GM21723 (cell line): ENCODE results near the gene RAB11FIP4.

Experiments
- ATAC-seq: cut with Tn5 transposase; IDR thresholded peaks from one replicate; pipeline ENCODE4 v1.9.1; 2021; ENCODE audit warnings: mild to moderate bottlenecking, moderate library complexity; ENCODE audit not compliant: unreplicated experiment

The RAB11FIP4 gene

GRCh38 chr17:31405890-31406371 lies 14.5 kb downstream of the RAB11FIP4 start:
- no peak for ATAC-seq

- ATAC-seq = no peak
These were observed 17.1 kb downstream of the RAB11FIP4 start for GRCh38 chr17:31408586-31408985.

- ATAC-seq = no peak
These were observed 20.3 kb downstream of the RAB11FIP4 start for GRCh38 chr17:31411707-31412285.

GRCh38 chr17:31412511-31412910 lies 21.0 kb downstream of the RAB11FIP4 start:
- ATAC-seq = no peak

DNA sequence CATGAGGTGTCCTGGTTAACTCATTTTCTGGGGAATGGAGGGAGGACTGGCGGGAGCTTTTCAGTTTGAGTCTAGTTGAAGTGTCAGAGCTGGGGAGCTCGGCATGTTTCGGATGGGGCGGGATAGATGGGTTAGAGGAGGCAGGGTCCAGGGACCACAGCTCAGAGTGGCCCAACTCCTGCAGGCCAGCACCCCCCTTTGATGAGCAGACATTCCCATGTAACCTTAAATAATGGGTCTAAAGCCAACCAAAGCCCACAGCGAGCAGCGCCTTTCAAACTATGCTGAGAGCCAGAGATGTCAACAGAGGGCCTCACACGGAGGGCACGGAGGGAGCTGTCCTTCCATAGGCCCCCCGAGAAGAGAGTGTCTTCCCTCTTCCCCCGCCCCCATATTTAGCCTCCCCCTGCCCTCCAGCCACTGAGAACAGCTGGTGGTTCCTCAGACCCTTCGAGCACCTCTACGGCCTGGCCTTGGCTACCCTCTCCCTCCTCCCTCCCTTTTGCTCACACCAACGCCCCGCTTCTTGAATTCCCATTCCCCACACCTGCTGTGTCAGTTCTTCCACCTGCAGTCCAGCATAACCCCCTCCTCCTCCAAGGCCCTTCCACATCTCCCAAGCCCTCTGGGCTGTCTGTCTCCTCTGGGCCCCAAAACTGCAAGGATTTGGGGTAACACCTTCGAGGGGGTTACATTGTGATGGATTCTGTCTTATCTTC lies 21.8 kb downstream of the RAB11FIP4 start:
- no peak for ATAC-seq

- ATAC-seq = no peak
These were observed 22.5 kb downstream of the RAB11FIP4 start for GRCh38 chr17:31413874-31414549.

DNA sequence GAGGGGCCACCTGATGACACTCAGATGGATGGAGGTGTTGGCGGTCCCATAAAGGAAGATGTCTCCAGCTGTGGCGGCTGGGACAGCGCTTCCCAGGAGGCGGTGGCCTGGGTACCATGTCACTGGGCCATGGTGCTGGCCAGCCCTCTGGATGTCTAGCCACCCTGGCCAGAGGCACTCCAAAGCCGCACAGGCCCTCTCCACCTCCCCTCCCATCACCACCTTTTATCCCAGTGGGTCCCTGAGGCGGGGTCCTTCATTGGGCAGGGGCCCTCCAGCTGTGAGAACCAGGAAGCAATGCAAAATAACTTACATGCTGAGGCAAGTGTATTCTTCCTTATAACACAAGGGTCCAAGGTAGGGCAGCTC lies 23.1 kb downstream of the RAB11FIP4 start:
- ATAC-seq = no peak

GRCh38 chr17:31415004-31415454 lies 23.6 kb downstream of the RAB11FIP4 start:
- ATAC-seq = no peak

DNA sequence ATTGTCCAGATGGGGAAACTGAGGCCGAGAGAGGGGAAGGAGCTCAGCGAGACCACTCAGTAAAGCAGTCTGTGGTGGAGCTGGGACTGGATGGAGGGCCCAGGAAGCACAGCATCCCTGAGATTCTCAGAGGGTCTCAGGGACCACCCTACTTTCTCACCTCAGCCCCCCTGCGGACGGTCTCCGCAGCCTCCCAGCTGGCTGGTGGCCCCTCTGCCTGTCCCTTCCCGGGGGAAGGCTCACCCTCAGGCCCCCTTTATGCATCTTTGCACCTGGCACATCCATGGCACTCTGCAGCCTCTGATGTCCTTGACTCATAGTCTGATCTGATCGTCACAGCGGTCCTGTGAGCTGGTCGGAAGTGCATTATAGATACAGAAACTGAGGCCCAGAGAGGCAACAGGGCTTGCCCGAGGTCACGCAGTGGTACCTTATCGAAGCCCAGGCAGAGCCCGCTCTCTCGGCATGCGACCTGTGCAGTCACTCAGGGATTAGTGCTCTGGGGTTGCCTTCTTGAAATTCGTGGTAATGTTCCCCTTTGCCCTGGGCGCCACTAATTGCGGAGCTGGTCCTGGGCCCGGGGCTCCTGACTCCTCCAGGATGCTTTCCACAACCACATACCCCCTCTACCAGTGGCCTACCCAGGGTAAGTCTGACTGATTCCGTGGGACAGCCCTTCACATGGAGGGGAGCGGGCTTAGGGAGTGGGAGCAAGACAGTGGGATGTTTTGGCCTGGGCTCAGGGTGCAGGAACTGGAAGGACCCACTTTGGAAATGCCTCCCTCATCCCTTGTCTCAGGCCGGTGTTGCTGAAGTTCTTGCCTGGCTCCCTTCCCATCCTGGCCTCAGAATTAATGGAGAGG lies 24.4 kb downstream of the RAB11FIP4 start:
- ATAC-seq = no peak

DNA sequence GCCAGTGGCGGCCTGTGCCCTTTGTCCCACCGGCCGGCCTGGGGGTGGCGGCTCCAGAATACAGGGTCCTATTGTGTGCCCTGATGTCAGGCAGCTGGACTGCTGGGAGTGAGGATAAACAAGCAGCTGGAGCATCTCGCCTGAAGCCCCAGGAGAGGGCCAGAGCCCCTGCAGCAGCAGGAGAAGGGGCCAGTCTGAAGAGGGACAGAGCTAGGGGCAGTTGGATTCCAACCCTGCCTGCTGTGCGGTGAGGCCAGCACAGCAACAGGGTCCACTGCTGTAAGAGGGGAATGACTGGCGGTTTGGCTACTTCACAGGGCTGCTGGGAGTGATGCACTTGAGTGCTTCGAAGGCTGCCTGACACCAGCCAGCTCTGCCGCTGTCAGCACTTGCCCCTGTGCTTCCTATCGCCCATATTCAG lies 25.0 kb downstream of the RAB11FIP4 start:
- no peak for ATAC-seq

DNA sequence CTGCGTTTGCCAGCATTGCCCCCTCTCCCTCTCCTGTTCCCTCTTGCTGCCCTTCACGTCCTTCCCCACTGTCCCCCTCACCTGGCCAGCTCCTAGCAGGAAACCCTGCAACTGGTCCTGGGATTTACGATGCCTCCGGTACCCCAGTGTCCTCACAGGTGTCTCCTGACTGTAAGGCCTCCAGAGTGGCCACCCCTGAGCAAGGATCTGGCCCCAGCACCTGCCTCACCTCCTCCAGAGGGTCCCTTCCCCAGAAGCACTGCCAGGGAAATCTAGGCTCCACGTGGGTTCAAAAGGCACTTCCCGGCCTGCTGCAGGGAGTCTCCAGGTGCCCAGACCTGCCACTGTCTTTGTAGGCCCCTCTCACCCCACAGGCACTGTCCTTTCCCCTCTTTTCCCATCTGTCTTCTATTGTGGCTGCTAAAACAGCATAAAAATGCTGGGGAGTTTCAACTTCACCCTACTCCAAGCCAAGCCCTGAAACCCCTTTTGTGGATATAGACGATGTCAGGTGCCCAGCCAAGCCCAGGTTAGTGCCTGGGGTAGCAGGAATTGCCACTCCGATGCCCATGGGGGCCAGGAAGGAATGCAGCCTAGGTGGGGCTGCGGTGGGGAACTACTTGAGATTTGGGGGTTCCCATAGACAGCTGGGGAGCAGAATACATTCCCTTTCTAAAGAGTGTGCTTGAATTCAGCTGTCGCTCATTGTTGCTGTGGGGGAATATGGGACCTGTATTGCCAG lies 25.7 kb downstream of the RAB11FIP4 start:
- ATAC-seq = no peak

DNA sequence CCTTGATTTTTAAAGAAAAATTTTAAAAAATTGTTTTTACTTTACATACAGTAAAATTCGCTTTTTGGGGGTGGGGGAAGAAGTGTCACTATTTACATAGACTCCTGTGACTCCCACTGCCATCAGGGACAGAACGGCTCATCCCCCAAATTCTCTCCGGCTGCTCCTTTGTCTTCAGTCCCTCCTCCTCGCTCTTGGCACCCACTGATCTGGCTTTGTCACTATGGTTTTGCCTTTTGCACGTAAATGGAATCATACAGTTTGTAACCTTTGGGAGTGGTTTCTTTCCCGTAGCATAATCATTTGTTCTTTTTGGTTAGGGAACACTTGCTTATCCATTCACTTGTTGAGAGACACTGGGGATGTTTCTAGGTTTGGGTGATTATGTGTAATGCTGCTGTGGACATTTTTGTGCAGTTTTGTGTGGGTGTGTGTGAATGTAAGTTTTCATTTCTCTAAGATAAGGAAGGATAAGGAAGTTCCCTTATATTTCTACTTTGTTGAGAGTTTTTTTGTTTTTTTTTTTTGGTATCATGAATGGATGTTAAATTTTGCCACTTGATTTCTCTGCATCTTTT lies 27.4 kb downstream of the RAB11FIP4 start:
- ATAC-seq = no peak

GRCh38 chr17:31422443-31422842 lies 31.0 kb downstream of the RAB11FIP4 start:
- ATAC-seq = no peak

- no peak for ATAC-seq
These were observed 33.4 kb downstream of the RAB11FIP4 start for GRCh38 chr17:31424944-31425281.

DNA sequence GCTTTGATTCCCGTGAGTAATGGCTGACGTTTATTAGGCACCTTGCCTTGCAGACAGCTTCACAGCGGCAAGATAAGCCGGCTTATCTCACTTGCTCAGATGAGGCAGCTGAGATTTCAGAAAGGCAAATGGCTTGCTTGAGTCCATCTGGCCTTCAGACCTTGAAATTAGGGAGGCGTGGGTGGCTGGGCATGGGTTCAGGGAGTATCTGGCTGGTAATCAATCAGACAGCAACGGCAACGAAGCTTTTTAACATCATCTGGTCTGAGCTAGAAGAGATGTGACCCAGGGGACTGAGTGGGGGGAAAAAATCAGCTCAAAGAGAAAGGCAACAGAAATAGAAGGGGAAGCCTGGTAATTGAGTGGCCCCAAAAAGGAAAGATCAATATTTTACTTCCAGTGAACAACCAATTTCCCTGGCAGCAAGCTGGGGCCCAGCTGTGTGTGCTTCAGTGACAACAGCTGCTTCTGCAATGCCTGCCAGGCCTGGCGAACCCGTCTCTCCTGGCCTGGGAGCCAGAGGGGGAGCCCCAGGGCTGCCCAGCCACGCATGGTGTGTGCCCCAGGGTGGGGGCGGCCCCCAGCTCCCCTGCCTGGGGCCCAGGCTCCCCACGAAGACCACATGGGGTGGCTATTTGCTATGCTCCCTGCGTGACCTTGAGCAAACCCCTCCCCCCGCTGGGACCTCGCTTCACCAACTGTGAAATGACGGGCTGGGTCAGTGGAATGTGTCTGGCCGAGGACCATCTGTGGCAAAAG lies 34.0 kb downstream of the RAB11FIP4 start:
- ATAC-seq = no peak

GRCh38 chr17:31427684-31428083 lies 36.2 kb downstream of the RAB11FIP4 start:
- ATAC-seq = no peak

DNA sequence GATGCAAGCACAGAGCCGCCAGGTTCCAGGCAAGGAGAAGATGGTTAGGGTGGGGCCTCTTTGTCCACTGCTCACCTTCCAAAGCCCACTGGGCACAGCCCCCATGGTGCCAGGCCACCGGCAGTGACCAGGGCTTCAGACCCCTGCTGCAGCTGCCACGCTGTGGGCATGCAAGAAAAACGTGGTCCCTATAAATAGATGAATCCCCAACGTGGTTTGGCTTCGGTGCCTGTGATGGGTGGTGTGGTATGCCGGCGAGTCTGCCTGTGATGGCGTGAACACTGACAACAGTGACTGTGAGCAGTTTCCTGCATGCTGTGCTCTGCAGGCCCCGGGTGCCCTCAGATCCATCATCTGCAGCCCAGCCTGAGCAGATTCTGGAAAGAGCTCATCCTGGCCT lies 36.6 kb downstream of the RAB11FIP4 start:
- ATAC-seq = no peak

- no peak for ATAC-seq
These were observed 37.0 kb downstream of the RAB11FIP4 start for GRCh38 chr17:31428512-31428911.

GRCh38 chr17:31431098-31431851 lies 39.8 kb downstream of the RAB11FIP4 start:
- no peak for ATAC-seq
